Fibroblast of skin of left biceps (primary cell): ENCODE measurements around the gene SERPINE2.
"Not testable (repeated sequence)": the region's sequence is repeated elsewhere in the genome, so short reads cannot be mapped to it uniquely, and the experiment has no call there.

ENCODE experiments used
- DNase-seq, 2 experiments: peaks; one replicate each; pipeline ENCODE4 v3.0.0-alpha.2; 2013; ENCODE audit warnings: low read depth in 2 of 2

Gene SERPINE2

DNA sequence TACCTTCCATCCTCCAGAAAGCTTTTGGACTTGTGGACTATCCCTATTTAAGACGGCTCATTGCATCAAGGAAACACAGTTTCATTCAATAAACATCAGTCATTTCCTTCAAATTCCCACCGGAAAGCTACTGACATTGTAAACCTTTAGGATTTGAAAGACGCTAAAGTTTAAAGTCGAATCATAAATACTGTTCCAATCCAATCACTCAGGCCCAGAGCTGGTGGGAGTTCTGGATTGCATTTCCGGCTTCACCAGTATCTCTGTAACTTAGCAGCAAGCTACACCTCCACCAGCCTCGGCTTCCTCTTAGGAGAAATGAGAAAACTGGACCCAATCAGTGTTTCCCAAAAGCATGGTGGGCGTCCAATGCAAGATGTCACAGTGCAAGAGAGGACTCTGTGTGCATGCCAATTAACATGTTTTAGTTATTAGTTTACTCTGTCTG lies 95.5 kb downstream of the SERPINE2 start:
- peak in 1 of 2 experiments; percentile 33 for DNase-seq

DNA sequence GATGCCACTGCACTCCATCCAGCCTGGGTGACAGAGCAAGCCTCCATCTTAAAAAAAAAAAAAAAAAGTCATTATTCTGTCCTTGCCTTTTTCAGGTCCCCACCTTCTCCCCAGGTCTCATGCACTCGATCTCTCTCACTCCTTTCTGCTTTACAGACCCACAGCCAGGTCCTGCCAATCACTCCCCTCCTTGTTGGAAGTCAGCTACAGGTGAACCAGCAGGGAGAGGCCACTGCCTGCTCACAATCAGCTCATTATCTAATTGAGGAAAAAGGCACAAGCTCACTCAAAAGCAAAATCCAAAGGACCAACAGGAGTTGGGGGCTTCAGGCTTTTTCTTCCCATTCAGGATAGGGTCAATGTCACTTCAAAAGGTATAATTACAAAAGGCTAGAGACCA lies 96.0 kb downstream of the SERPINE2 start:
- no peak for DNase-seq

DNA sequence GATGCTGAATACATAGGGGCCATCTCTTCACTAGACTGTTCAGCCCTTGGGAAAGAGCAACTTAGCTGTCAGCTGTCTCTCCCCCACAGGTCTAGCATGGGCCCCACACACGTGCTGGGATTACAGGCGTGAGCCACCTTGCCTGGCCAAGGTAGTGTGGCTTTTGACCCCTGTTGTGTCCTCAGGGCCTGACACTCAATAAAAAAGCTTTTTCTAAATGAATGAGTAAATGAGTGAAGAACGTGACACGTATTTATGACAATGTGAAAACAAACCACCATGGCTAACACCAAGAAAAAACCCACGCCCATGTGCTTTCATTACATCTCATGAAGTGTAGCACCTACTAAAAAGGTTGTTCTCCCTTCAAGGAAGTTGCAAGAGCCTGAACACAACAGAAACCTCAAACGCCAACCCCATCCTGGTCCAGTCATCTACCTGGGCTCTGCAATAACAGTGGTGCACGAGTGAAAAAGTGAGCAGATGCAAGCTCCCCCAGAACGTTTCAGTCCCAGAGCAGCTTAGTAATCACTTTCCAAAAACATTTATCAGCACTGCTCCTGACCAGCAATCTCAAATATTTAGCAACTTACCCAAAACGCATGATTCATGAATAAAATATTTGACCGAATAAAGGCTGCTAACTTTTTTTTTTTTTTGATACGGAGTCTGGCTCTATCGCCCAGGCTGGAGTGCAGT lies 97.4 kb downstream of the SERPINE2 start:
- peak; percentile 80 to 84 for DNase-seq

DNA sequence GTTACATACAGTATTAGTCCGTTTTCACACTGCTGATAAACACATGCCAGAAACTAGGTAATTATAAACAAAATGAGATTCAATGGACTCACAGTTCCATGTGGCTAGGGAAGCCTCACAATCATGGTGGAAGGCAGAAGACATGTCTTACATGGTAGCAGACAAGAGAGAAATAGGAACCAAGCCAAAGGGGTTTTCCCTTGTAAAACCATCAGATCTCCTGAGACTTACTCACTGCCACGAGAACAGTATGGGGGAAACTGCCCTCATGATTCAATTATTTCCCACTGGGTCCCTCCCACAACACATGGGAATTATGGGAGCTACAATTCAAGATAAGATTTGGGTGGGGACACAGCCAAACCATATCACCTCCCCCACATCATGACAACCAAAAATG lies 99.6 kb downstream of the SERPINE2 start:
- DNase-seq = not testable (repeated sequence)

DNA sequence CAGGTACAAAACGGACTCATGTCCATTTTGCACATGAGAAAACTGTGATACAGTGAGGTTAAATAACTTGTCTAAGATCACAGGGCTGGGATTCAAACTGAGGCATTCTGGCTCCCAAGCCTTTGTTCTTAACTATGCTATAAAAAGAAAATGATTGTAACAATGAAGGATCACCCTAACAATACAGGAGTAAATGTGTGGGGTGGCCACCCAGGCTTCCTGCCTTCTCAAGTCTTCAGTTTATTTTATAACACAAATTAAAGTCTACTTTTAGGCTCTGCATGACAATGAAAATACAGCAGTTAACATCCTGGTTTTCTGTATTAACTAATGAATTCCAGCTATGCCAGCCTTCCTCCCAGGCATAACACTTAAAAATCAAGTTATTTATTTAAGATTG lies 101.6 kb downstream of the SERPINE2 start:
- no peak for DNase-seq

DNA sequence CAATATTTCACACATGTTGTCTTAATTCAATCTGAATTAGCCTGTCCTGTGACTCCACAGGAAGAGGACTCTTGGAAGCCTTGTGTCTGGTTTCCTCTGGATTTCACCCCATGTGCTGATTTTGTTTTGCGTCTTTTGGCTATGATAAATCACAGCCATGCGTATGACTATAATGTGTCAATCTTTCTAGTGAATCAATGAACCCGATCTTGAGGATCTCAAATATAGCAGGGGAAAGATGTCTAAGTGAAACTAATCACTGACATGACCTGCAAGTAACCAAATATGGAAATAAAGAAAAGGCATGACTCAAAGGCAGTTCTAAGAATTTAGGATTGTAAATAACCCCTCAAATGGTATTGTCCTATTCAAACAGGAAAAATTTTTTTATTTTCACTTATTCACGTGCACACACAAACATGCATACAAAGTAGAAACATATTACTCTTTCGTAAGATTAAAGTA lies 102.2 kb downstream of the SERPINE2 start:
- no peak for DNase-seq

DNA sequence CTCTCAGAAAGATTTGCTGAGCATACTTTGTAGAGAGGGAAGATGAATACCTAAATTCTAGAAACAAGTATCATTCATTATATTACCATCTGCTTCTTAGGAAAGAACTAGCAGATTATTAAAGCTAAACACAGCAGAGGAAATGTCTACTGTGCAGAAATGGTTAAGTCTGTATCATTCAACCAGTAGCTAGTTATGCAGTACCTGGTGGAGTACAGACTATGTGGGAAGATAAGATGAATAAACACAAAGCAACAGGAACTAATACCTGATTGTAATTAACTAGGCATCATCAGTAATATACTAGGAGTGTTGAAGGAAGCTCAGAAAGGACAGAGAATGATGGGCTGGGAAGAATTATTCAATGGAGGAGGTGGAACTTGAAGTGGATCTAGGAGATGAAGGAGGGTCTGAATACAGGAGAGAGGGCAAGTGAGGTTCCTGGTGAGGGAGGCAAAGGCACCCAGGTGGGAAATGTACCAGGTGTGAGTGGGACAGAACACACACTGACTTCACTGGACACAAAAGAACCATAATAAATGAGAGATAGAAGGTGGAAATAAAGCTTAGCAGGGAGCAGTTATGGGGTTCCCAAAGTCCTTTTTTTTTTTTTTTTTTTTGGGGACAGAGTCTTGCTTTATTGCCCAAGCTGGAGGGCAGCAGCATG lies 103.5 kb downstream of the SERPINE2 start:
- DNase-seq = no peak

DNA sequence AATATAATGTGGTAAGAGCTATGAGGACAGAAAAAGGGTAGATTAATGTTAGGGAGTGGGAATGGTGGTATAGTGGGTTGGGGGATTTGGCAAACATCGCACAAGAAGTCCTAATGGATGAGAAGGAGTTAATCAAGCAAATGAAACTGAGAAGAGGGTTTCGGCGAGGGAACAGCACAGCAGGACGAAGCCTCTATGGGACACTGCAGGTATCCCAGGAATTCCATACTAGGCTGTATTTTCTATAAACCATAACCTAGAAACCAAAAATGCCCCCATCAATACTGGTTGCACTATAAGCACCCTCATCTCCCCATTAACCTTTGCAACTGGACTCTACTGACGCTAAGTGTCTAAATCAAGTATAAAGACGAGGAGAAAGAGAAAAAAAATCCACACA lies 104.2 kb downstream of the SERPINE2 start:
- no peak for DNase-seq

DNA sequence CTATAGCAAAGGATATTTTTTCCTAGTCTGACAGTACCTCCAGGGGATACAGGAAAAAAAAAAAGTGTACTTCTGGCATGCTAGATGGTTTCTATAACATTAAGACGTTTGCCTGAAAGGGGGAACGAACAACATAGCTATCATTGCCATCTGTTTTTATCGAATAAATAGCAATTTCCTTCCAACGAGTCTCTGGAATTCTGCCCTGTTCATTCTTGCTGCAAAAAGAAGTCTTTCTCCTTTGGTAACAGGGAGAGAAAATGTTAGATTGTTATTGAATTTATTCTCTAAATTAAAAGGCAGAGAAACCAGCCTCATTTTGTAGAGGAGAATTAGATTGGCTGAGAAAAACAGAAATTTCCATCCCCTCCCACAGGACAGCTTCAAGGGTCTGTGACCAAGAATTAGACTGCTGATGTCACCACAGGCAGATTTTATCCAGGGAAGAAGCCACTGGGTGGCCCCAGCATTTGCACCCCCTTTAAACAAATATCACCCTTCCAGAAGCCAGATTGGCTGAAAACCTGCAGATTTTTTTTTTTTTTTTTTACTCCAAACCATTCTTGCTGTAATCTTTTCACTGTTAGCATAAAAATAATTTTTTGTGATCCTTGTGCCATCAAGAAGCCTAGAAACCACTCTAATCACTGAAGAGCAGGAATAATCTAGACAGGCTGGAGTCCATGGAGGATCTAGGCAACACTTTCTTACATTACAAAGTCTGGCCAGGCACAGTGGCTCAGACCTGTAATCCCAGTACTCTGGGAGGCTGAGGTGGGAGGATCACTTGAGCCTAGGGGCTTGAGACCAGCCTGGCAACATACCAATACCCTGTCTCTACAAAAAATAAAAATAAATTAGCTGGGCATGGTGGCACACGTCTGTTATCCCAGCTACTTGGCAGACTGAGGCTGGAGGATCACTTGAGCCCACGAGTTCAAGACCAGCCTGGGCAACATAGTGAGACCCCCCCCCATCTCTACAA lies 106.0 kb downstream of the SERPINE2 start:
- no peak for DNase-seq

DNA sequence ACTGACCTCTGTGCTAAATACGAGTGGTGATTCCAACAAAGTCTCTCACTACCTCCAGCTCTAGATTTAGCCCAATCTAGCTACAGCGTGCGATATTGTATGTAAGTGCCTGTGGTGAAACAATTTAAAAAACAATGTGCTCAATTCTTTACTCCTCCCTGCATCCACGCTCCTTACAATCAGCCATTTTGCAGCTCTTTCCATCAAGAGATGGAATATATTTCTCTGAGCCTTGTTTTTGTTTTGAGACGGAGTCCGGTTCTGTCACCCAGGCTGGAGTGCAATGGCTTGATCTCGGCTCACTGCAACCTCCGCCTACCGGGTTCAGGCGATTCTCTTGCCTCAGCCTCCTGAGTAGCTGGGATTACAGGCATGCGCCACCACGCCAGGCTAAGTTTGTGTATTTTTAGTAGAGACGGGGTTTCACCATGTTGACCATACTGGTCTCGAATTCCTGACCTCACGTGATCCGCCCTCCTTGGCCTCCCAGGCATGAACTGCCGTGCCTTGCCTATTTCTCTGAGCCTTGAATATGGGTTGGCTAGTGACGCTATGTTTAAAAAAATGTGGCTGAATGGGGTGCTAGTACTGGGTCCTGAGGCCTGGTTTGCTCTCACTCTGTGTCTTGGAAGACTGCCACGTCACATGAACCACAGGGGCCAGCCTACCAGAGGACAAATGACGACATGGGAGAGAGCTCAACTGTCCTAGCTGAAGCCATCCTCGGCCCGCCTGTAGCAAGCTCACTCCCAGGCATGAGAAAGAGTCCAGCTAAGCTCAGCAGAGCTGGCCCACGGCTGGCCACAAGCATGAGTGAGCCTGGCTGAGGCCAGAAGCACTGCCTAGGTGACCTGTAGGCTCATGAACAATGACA lies 108.7 kb downstream of the SERPINE2 start:
- DNase-seq = no peak

DNA sequence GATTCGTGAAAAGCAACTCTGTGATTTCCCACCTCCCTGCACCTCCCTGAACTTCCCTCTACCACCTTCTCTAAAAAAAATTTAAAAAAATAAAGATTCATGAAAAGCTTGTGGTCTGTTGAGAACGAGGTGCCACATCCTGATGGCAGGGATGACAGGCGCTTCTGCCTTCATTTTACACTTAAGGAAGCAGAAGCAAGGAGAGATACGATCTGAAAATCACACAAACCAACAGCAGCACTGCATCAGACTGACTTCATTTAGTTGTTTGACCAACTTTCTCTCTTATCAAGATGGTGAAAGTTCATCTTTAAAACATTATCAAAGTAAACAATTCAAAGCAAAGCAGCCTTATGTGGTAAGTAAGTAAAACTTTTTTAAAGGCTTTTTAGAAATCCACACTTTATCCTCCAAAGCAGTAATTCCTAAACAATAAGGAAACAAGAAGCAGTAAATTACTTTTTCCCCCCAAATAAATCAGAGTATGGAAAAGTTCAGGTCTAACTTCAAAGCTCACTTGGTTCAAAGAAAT lies 109.4 kb downstream of the SERPINE2 start:
- DNase-seq = no peak

DNA sequence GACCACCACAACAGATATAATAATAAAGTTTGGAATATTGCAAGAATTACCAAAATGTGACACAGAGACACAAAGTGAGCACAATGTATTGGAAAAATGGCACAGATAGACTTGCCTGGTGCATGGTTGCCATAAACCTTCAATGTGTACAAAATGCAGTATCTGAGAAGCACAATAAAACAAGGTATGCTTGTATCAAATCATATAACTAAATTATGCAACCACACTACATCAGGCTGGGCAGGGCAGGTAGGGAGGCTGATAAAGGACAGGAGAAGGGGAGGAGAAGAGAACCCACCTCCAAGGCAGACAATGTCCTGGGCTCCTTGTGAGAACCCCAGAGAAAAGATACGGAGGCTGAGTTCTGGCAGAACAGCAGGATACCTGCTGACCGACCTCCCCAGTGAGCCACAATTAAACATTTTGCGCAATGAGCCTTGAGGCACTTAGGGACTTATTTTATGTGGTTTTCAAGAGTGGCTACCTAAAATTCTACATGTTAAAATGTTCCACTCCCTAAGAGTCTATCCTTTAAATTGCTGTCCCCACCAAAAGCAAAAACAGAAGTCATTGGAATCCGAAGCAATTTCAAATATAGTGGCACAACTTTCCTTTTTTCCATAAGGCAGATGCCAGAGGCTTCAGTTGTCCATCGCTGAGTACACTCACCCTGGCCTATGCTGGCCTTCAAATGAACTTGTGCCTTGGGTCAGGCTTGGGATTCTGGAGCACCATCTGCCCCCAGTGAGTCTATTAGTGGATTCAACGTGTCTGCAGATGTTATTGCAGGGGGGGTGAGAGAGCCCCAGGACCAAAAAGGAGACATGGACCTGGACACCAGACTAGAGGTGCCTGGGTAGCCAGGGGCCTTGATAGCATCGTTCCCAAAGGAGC lies 110.7 kb downstream of the SERPINE2 start:
- no peak for DNase-seq

DNA sequence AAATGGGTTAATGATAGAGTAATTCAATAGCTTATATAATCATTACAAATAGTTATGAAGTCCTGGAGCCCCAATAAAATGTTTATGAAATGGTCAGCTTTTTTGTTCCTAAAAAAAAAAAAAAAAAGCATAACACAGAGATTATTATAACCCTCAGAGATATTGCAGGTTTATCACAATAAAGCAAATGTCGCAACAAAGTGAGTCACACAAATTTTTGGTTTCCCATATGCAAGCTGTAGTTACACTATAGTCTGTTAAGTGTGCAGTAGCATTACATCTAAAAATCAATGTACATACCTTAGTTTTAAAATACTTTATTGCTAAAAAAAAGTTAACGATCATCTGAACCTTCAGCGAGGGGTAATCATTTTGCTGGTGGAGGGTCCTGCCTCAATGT lies 114.0 kb downstream of the SERPINE2 start:
- DNase-seq = peak in 1 of 2 experiments; percentile 35
